T1000 (cell line): ENCODE data around the gene MBTD1.
"Not testable (repeated sequence)": the region's sequence is repeated elsewhere in the genome, so short reads cannot be mapped to it uniquely, and the experiment has no call there.

Source experiments
- DNase-seq: peaks from one replicate; lab custom pipeline; 2025; ENCODE audit warnings: mixed read lengths; lab: John Stamatoyannopoulos, UW

The MBTD1 gene

DNA sequence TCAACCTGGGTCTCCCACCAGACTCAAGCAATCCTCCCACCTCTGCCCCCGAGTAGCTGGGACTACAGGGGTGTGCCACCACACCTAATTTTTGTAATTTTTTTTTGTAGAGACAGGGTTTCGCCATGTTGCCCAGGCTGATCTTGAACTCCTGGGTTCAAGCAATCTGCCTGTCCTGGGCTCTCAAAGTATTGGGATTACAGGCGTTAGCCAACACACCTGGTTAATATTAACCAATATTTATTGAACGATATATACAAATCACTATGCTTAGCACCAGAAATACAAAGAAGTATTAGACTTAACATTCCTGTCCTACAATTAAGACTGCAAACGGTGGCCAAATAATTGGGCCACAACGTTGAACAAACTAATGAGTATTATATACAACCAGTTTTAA lies 4.2 kb downstream of the MBTD1 start:
- DNase-seq: no peak

DNA sequence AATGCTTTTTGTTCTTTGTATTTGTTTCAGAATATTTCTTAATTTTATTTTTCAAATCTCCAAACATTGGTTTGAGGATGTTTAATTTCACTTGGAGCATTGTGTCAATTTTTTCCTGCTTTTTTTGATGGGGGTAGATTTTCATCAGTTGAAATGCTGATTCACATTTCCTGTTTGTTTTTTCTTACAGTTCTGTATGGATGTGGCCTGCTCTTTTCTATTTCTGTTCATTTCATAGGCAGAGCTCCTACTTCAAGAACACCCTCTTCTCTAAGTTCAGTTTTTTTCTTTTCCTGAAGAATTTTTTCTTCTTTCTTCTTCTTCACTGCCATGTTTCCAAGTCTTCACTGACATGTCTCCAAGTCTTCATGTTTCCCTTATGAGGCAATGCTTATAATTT lies 8.8 kb downstream of the MBTD1 start:
- no peak for DNase-seq

DNA sequence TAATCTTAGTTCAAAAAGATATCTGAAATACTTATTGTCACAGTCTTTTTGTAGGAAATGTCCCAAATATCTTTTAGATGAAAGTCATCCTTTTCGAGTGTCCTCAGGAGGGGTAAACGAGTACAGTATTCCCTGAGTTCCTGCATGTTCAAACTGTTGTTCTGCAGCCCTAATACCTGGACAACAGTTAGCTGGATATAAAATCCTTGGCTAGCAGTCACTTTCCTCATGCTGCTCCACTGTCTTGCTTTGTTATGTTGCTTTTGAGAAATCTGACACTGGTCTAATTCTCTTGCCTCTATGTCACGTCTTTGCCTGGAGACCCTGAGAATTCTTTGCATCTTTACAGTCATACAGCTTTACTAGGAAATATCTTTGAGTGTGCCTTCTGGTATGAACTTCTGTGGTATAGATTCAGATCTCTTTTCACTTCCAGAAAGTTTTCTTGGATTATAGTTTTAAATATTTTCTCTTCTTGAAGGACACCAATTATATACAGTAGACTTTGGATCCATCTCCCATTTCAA lies 9.5 kb downstream of the MBTD1 start:
- DNase-seq: no peak

DNA sequence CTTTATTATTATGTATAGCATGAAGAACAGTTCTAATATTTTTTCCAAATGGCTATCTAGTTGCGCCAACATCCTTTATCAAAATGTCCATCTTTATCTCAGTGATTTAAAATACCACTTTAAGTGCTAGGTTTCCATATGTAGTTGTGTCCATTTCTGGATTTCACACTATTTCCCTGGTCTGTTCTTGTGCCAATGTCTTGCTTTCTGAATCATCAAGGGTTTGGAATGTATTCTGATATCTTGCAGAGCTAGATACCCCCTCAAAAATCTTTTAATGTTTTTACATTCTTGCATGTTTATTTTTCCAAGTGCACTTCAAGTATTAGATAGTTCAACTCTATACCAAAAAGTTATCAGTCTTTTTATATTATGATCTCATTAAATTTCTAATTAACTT lies 14.3 kb downstream of the MBTD1 start:
- DNase-seq: no peak

DNA sequence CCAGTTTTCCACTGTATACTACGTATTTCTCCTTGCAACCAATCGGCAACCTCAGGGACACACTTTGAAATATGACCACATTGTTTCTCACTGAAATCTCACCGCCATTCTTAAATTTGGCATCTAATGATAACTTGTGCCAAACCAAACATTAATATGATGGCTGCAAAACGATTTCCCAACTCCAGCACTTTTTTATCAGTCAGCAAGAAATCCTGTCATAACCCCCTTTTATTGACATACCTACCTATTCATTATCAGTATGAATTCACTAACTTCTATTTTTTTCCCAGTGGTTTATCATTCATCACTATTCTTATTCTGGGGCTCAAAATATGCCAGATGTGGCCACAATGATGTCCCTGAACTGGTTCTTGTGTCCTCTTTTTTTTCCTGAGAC lies 15.8 kb downstream of the MBTD1 start:
- DNase-seq: no peak

DNA sequence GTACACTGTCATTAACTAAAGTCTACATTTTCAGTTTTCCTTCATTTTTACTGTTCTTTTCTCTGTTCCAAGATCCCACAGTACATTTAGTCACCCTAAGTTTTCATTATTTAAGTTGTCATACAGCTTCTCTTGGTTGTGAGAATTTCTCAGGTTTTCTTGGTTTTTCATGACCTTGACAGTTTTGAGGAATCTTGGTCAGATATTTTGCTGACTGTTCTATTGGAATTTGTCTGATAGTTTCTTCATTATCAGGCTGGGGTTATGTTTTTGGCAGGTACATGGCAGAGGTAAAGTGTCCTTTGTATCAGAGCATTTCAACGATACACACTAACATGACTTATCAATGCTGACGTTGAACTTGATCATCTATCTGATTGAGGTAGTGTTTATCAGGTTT lies 19.6 kb downstream of the MBTD1 start:
- no peak for DNase-seq

DNA sequence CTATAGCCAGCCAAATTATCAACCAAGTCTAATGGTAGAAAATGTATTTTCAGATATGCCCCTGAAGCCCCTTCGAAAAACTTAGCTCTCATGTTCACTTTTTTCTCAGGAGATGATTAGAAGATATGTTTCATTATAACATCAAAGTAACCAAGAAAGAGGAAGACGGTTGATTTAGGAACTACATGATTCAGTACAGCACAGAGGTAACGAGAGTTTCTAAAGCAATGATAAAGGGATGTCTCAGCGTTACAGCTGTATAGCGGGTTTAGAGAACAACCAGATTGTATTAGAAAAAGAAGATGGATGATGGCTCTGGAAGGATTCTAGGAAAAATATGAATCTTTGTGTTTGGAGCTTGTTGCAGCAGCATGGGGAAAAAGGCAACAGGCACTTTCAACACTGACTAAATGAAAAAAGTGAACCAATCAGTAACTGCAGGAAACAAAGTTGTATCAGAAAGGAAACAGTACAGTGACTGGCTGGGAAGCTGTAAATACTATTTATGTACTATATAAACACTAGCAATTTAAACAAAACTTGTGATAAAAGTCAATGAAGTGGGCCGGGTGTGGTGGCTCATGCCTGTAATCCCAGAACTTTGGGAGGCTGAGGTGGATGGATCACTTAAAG lies 21.5 kb downstream of the MBTD1 start:
- no peak for DNase-seq

DNA sequence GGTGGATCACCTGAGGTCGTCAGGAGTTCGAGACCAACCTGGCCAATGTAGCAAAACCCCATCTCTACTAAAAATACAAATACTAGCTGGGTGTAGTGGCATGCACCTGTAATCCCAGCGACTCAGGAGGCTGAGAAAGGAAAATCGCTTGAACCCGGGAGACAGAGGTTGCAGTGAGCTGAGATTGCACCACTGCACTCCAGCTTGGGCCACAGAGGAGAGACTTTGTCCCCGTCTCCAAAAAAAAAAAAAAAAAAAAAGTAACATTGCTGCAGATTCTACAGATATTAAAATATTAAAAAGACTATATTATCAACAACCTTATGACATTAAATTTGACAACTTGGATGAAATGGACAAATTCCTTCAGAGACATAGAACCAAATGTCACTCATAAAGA lies 25.7 kb downstream of the MBTD1 start:
- no peak for DNase-seq

DNA sequence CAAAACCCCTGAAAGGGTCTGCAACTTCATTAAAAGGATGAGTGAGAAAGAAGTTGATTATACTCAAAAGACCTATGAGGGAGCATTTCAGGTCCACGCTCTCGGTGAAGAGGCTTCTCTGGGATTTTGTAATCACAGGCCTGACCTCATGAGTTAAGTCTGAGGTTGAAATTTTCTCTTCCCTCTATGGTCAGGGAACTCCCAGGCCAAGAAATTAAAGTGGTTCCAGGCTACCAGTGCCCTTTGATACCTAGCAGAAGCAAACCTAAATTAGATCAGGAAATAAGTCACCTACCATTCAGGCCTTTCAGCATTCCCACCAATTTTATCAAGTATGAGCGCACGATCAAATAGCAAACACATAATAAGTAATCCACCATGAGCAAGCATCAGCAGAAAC lies 27.9 kb downstream of the MBTD1 start:
- no peak for DNase-seq

DNA sequence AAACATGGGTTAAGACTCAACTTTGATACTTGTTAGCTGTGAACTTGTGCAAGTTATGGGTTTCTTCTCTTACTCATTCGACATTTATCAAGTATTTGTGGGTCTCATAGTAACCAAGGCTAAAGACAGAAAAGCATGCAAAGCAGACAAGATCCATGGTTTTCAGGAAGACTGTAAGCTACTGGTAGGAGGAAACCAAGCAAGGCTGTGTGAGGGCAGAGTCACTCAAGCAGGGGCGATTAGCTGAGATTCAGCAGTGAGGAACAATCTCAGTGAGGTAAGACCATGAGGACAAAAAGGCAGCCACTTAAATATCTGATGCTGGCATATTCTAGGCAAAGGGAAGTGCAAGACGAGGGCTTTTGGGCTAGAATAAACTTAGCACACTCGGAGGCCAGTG lies 29.5 kb downstream of the MBTD1 start:
- DNase-seq: no peak

DNA sequence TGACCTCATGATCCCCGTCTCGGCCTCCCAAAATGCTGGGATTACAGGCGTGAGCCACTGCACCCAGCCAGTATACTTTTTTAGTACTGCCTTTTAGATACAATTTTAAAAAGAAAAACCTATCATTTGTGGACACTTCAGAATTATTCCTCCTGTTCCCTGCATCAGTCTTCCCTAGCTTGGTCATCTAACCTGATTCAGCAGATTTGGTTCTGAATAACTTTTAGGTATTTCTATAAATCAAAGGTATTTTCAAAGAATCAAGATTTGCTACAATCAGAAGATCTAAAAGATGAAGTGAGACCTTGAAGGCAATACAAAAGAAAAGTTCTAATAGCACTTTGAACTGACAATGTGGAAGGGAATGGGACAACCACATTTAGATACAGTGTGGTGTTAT lies 30.0 kb downstream of the MBTD1 start:
- DNase-seq: no peak

DNA sequence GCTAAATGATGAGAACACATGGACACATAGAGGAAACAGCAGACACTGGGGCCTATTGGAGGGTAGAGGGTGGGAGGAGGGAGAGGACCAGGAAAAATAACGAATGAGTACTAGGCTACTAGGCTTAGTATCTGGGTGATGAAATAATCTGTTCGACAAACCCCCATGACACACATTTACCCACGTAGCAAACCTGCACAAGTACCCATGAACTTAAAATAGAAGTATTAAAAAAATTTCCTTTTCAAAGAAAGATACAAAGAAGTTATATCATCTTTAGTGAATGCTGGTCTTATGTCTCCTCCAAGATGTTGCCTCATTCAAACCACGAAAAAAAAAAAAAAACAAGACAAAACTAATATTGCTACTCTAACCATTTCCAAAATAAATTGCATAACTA lies 31.7 kb downstream of the MBTD1 start:
- DNase-seq: no peak

DNA sequence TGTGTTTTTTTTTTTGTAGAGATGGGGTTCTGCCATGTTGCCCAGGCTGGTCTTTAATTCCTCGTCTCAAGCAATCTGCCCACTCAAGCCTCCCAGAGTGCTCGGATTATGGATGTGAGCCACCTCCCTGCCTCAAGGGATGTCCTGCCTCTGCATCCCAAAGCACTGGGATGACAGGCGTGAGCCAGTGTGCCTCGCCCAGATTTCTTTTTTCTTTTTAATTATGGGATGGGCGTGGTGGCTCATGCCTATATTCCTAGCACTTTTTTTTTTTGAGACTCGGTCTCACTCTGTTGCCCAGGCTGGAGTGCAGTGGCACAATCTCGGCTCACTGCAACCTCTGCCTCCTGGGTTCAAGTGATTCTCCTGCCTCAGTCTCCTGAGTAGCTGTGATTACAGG lies 34.3 kb downstream of the MBTD1 start:
- DNase-seq: not testable (repeated sequence)

DNA sequence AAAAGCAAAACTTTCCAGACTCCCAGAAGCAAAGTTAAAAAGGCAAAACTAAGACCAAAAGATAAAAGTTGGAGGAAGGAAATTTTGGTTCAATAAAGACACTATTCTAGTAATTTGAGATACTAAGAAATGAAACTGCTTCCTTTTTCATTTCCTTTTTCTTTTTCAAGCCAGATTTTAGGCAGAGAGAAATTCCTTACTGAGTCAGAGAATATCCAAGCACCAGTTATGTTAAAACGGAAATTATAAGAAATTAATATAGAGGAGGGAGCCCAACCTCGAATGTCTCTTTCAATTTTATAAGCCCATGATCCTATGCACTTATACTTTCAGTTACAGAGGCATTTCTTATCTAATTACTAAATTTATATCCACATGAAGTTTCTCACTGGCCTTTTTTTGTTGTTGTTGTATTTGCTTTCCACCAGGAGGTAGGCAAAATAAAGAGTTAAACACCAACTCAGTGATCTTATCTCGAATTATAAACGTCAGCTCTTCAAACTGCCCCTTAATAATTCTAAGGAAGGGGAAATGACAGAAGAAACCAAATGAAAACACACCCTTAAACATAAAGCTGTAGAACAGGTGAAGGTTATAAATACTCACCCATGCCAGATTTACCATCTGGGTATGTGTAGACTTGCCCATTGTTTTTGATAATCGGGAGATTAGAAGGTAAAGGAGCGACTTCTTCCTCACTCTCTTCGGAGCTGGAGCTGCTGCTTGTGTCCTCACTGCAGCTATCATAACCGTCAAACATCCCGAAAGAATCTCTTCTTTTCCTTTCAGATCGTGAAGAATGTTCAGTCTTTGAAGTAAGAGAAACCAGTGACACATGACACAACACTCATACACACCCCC lies 35.2 kb downstream of the MBTD1 start:
- no peak for DNase-seq

DNA sequence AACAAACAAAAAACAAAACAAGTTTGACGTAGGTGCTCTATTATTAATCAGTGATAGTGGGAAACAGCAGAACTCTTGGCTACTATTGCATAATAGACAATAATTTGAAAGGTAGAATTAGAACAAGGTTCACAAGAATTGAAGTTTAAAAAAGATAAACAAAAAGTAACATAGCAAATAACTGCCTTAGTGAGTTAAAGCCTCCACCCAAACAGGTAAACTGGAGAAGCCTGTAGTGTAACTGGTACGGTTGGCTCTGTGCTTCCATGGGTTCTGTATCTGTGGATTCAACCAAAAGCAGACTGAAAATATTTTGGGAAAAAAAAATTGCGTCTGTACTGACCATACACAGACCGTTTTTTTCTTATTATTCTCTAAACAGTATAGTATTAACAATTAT lies 38.5 kb downstream of the MBTD1 start:
- DNase-seq: no peak

DNA sequence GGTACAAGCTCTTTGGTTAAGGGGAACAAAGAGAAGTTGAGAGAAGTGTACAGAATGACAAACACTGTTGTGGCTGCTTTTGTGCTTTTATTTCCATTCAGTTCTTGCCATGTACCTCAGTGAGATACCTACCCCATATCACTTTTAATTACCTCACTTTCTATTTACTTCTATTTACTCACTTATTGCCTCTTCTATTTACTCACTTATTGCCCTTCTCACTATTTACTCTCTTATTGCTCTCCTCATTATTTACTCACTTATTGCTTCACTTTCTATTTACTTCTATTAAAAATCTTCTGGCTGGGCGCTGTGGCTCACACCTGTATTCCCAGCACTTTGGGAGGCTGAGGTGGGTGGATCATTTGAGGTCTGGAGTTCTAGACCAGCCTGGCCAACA lies 41.9 kb downstream of the MBTD1 start:
- DNase-seq: no peak

DNA sequence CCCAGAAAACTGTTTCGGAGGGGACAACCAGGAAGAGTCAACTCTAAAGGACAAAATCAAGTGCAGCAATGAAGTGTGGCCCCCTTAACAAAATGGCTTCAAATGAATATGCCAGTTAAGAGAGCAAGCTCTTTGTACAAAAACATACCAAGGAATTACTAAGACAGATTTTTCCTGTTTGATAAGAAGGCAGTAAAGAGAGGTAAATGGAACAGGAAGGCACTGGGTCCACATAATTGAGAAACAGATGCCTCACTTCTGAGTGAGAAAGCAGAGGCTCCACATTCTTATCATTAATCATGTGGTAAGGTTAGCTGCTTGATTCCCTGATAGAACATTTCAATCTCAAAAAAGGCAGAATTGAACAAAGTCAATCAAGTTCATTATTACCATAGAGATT lies 44.9 kb downstream of the MBTD1 start:
- no peak for DNase-seq

DNA sequence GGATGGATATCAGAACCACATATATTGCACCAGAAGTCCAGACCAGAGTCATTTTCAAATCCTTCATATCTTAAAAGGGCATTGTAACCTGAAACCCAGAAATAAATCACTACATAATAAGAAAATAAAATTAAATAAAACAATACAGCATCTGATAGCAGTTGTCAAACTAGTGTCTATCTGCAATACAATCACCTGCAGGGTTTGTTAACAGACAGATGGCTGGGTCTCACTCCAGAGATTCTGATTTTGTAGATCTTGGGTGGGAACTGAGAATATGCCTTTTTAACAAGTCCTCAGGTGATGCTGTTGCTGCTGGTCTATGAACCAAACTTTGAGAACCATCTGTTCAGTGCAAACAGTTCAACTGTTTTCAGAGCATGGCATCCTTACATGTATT lies 56.0 kb downstream of the MBTD1 start:
- no peak for DNase-seq

DNA sequence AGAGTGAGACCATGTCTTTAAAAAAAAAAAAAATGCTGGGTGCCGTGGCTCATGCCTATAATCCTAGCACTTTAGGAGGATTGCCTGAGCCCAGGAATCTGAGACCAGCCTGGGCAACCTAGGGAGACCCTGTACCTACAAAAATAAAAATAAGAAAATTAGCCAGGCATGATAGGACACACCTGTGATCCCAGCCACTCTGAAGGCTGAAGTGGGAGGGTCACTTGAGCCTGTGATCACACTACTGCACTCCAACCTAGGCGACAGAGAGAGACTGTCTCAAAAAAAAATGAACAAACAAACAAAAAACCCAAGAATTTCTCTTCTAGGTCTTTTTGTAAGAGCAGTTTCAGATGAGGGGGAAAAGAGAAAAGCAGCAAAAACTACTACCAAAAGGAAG lies 59.0 kb downstream of the MBTD1 start:
- no peak for DNase-seq

DNA sequence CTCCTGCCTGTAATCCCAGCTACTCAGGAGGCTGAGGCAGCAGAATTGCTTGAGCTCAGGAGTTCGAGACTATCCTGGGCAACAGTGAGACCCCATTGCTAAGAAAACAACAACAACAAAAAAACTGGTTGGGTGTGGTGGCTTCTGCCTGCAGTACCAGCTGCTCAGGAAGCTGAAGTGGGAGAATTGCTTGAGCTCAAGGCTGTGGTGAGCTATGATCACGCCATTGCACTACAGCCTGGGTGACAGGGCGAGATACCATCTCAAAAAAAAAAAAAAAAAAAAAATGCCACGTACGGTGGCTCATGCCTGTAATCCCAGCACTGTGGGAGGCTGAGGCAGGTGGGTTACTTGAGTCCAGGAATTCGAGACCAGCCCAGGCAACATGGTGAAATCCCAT lies 59.6 kb downstream of the MBTD1 start:
- no peak for DNase-seq

DNA sequence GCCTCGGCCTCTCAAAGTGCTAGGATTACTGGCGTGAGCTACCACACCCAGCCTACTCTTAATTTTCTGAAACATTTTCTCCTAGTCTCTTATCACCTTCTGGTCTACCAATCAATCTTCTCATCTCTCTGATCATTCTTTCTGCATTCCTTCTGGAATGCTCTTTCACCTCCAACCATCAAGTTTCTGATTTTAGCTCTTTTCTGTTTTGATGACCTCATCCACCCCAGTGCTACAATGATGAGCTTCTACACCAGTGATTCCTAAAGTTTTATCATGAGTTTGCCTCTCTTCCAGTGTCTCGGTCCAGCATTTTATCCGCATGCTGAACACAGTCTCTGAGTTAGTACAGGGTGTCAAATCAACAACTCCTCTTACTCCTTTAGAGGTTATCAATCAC lies 62.1 kb downstream of the MBTD1 start:
- DNase-seq: no peak

DNA sequence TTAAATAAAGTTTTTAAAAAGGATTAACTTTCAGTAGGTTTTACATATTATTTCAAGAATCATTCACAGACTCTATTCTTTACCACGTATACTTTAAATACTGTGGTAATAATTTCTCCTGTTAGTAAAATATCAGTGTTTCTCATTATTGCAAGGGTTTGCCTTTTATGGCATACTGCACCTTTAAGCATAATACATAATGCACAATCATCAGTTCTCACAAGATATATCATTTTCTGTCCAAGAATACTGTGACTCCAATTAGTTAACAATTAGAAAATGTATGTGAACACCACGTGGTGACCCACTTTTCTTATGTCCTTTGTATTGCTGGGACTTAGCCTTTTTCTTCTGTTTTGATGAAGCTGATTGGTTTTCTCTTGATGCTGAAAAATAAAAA lies 68.0 kb downstream of the MBTD1 start:
- no peak for DNase-seq

DNA sequence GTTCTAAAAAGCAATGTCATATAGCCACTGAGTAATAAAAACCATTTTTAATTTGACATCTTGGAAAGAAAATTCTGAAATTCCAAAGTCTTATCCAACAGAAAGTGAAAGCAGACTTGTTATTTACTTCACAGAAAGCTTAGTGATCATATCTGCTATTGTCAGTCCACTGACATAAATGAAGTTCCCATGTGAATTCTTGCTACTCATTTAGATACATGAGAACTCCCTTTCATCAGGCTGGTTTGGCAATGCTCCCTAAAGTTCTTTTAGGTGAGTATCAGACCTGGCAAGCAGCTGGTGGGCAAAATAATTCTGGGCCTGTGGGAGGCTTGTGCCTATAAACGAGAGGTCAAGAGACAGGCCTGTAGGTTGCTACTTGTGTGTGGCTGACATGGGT lies 70.2 kb downstream of the MBTD1 start:
- no peak for DNase-seq

DNA sequence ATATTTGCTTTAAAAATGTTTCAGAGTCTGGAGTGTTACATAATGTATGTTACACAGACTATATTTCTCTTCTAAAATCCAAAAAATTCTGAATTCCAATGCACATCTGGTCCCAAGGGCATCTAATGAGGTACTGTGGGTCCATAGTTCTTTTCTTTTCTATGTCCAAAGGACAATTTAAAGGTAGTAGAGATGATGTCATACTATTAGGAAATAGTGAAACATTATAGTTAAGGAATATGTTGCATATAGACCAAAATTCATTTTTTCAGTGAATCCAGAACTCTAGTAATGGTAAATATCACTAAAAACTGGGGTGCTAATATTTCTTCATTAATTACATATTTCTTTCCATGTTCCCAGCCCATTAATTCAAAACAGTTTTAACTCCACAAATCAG lies 70.7 kb downstream of the MBTD1 start:
- DNase-seq: no peak
